Measurements from ENCODE around the gene LRAT.

DNA sequence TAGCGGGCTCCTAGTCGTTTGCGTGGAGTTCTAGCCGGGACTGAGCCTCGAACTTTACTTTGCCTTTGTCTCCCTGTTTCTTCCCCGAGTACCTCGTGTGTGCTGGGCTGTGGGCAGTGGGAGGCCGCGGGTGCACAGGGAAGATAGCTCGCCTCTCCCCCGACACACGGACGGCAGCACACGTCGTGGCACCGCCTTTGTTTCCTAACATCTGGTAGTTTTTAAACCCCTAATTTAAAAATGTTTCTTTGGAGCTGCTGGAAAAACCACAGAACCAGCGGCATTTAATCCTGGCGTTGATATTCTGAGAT, 38.1 kb downstream of the LRAT start:
- TF ChIP-seq, protein P1, sequence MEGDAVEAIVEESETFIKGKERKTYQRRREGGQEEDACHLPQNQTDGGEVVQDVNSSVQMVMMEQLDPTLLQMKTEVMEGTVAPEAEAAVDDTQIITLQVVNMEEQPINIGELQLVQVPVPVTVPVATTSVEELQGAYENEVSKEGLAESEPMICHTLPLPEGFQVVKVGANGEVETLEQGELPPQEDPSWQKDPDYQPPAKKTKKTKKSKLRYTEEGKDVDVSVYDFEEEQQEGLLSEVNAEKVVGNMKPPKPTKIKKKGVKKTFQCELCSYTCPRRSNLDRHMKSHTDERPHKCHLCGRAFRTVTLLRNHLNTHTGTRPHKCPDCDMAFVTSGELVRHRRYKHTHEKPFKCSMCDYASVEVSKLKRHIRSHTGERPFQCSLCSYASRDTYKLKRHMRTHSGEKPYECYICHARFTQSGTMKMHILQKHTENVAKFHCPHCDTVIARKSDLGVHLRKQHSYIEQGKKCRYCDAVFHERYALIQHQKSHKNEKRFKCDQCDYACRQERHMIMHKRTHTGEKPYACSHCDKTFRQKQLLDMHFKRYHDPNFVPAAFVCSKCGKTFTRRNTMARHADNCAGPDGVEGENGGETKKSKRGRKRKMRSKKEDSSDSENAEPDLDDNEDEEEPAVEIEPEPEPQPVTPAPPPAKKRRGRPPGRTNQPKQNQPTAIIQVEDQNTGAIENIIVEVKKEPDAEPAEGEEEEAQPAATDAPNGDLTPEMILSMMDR (conservative IDR thresholded peaks at IDR 0.05), result no peak
- no peak for TF ChIP-seq EZH2 (IDR thresholded peaks at IDR 0.05; ENCODE audit: low read depth)
